ENCODE data around the gene BRD2. TPM values are rescaled to one million over a fixed set of nuclear protein-coding genes. Genes with fewer than 3 reads are reported as not detected.

The BRD2 gene
- total RNA-seq, 1 experiment from 2014 or later = 157 TPM

DNA sequence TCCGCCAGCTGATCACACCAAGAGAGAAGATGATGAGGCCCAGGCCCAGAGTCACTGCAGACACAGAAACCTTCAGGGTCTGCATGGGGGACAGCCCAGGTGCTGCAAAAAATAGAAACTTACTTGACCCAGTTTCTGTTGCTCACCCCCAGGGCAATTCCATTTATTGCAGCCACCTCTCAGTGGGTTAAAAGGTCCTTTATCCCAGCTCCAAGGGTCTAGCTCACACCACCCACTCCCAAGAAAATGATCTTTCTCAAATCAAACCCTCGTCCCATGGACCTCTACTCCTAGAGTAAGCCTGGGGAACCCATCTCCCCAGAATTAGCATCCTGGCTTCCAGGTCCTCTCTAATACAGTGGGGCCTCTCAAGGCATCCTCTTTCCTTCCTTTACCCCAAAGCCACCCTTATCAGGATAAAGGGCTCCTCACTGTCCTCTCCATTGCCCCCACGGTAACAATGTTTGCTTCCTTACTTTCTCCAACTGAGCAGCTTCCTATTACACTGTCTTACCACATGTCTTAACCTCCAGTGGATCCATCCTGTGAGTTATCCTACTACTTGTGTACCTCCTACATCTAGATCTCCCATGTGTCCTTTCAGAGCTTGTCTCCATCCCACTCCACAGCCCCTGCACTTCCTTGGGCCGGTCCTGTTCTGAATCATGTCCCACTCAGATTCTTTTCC lies 32.7 kb upstream of the BRD2 start:
- Histone ChIP-seq H3K79me2 (ENCODE audit: low read depth) (no peaks in the 10 kb centered on the region), H3K4me2 (no peak overlapping the region), H3F3A (ENCODE audit: insufficient read depth, low read depth) (no peaks in the 10 kb centered on the region), H3K9me3 (ENCODE audit: insufficient read depth, low read depth) (no peaks in the 10 kb centered on the region), H2AFZ (no peak overlapping the region), H3K36me3 (ENCODE audit: low read depth) (no peaks in the 10 kb centered on the region), H4K20me1 (ENCODE audit: insufficient read depth) (no peaks in the 10 kb centered on the region), H3K9me2 (ENCODE audit: insufficient read depth) (no peaks in the 10 kb centered on the region), H3K4me1 (replicated peaks; ENCODE audit: insufficient read depth) (no peaks in the 10 kb centered on the region), H3K27me3 (ENCODE audit: insufficient read depth, low read depth) (peaks cover 59% of the 10 kb centered on the region), H3K27ac (no peak overlapping the region), H3K4me3 (no peak overlapping the region)
- no peak for DNase-seq
- intact Hi-C loops (cut with micrococcal nuclease; ENCODE audit: unreplicated experiment) = no loop called here
- POLR2A ChIA-PET (ENCODE audit: unreplicated experiment) = no interaction called here
- CTCF ChIA-PET = no interaction called here
- TF ChIP-seq, protein P1, sequence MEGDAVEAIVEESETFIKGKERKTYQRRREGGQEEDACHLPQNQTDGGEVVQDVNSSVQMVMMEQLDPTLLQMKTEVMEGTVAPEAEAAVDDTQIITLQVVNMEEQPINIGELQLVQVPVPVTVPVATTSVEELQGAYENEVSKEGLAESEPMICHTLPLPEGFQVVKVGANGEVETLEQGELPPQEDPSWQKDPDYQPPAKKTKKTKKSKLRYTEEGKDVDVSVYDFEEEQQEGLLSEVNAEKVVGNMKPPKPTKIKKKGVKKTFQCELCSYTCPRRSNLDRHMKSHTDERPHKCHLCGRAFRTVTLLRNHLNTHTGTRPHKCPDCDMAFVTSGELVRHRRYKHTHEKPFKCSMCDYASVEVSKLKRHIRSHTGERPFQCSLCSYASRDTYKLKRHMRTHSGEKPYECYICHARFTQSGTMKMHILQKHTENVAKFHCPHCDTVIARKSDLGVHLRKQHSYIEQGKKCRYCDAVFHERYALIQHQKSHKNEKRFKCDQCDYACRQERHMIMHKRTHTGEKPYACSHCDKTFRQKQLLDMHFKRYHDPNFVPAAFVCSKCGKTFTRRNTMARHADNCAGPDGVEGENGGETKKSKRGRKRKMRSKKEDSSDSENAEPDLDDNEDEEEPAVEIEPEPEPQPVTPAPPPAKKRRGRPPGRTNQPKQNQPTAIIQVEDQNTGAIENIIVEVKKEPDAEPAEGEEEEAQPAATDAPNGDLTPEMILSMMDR (conservative IDR thresholded peaks at IDR 0.05) = no peak
- TF ChIP-seq EZH2 (IDR thresholded peaks at IDR 0.05; ENCODE audit: low read depth) = no peak
- BruUV-seq (replicated peaks) = no TSS peak

DNA sequence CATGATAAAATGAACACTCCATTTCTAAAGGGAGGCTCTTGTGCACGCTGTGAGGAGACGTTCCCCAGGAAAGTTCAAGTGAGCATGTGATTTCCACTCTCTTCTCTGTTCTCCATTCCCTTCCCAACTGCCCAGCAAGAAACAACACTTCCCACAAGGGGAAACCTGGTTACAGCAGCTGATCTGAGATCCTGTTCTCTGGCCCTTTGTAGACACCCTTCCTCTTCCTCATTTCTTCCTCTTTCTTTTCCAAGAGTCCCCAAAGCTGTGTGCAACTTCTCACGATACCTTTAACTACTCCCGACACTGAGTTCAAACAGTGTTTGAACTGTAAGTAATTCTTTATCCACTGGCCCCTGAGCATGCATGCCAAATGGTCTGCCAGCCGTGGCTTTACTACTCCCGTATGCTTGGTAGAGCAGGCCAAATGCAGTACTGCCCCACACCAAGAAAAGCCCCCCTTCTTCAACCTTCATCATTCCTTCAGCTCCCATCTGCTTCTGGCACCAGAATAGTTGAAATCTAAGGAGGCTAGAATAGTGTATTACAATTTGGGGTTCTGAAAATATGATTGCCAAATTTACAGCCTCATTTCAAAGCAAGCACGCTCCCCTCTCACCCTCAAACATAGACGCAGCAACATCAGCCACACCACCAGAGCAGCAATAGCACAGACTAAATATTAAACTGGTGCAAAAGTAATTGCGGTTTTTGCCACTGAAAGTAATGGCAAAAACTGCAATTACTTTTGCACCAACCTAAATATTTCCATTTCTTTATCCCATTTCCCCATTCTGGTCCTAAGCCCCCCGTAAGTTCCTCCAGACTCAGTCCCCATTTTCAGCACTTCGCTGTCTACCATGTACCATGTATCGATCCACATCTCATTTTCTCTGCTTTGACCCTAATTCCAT lies 31.9 kb upstream of the BRD2 start:
- Histone ChIP-seq H3K27ac (no peak overlapping the region), H3K9me2 (ENCODE audit: insufficient read depth) (no peaks in the 10 kb centered on the region), H3K4me1 (replicated peaks; ENCODE audit: insufficient read depth) (no peaks in the 10 kb centered on the region), H3K4me3 (no peak overlapping the region), H3K36me3 (ENCODE audit: low read depth) (no peaks in the 10 kb centered on the region), H3F3A (ENCODE audit: insufficient read depth, low read depth) (no peaks in the 10 kb centered on the region), H2AFZ (no peak overlapping the region), H3K27me3 (ENCODE audit: insufficient read depth, low read depth) (peaks cover 59% of the 10 kb centered on the region), H4K20me1 (ENCODE audit: insufficient read depth) (no peaks in the 10 kb centered on the region), H3K79me2 (ENCODE audit: low read depth) (no peaks in the 10 kb centered on the region), H3K9me3 (ENCODE audit: insufficient read depth, low read depth) (no peaks in the 10 kb centered on the region), H3K4me2 (no peak overlapping the region)
- CTCF ChIA-PET = no interaction called here
- intact Hi-C loops (cut with micrococcal nuclease; ENCODE audit: unreplicated experiment) = no loop called here
- BruUV-seq (replicated peaks) = no TSS peak
- POLR2A ChIA-PET (ENCODE audit: unreplicated experiment) = no interaction called here
- TF ChIP-seq, protein P1 (conservative IDR thresholded peaks at IDR 0.05) = no peak
- no peak for TF ChIP-seq EZH2 (IDR thresholded peaks at IDR 0.05; ENCODE audit: low read depth)
- no peak for DNase-seq

GRCh38 chr6:32937230-32937633 lies 31.2 kb upstream of the BRD2 start:
- Histone ChIP-seq H3K4me1 (replicated peaks; ENCODE audit: insufficient read depth) (no peaks in the 10 kb centered on the region), H3K9me2 (ENCODE audit: insufficient read depth) (no peaks in the 10 kb centered on the region), H3K4me2 (no peak overlapping the region), H4K20me1 (ENCODE audit: insufficient read depth) (no peaks in the 10 kb centered on the region), H3F3A (ENCODE audit: insufficient read depth, low read depth) (no peaks in the 10 kb centered on the region), H3K36me3 (ENCODE audit: low read depth) (no peaks in the 10 kb centered on the region), H2AFZ (no peak overlapping the region), H3K27ac (no peak overlapping the region), H3K9me3 (ENCODE audit: insufficient read depth, low read depth) (no peaks in the 10 kb centered on the region), H3K27me3 (ENCODE audit: insufficient read depth, low read depth) (peaks cover 60% of the 10 kb centered on the region), H3K4me3 (no peak overlapping the region), H3K79me2 (ENCODE audit: low read depth) (no peaks in the 10 kb centered on the region)
- CTCF ChIA-PET = interaction anchor here (0.6 kb wide), 1 partner anchor 43 kb away, joined by 3 read pairs; no protein-coding TSS in a partner anchor
- DNase-seq = no peak
- TF ChIP-seq EZH2 (IDR thresholded peaks at IDR 0.05; ENCODE audit: low read depth) = no peak
- TF ChIP-seq, protein P1 (conservative IDR thresholded peaks at IDR 0.05) = no peak
- POLR2A ChIA-PET (ENCODE audit: unreplicated experiment) = no interaction called here
- intact Hi-C loops (cut with micrococcal nuclease; ENCODE audit: unreplicated experiment) = no loop called here
- no TSS peak for BruUV-seq (replicated peaks)

All from PC-9 (cell line).